Thymus (tissue), 11 donors: ENCODE results near the gene PRIM2. TPM values are rescaled to one million over a fixed set of nuclear protein-coding genes. Genes with fewer than 3 reads are reported as not detected.
"Not testable (repeated sequence)": the region's sequence is repeated elsewhere in the genome, so short reads cannot be mapped to it uniquely, and the experiment has no call there.

Experiments
- DNase-seq, 9 donors: peaks; one replicate each; pipeline ENCODE4 v3.0.0-alpha.2; 2013; ENCODE audit warnings: low spot score in 9 of 9, low read depth in 6 of 9, missing footprints in 1 of 9
- H3K27ac ChIP-seq, 2 donors: one replicate each; pipeline ENCODE4 v1.5.1; 2013; ENCODE audit warnings: control low read depth in 1 of 2, low read depth in 1 of 2, low read length in 1 of 2, mild to moderate bottlenecking in 1 of 2, moderate library complexity in 1 of 2
- H3K27me3 ChIP-seq, 2 donors: one replicate each; pipeline ENCODE4 v1.5.1; 2013; ENCODE audit warnings: low read length in 1 of 2; ENCODE audit not compliant: control insufficient read depth in 2 of 2, insufficient read depth in 1 of 2
- H3K36me3 ChIP-seq, 2 donors: one replicate each; pipeline ENCODE4 v1.5.1; 2013; ENCODE audit warnings: low read length in 1 of 2, mild to moderate bottlenecking in 1 of 2, moderate library complexity in 1 of 2; ENCODE audit not compliant: control insufficient read depth in 2 of 2, insufficient read depth in 2 of 2
- H3K4me1 ChIP-seq, 2 donors: one replicate each; pipeline ENCODE4 v1.5.1; 2013; ENCODE audit warnings: low read length in 2 of 2; ENCODE audit not compliant: control insufficient read depth in 2 of 2, insufficient read depth in 2 of 2
- H3K4me3 ChIP-seq, 2 donors: one replicate each; pipeline ENCODE4 v1.5.1; 2013; ENCODE audit warnings: low read length in 2 of 2, control low read depth in 1 of 2, mild to moderate bottlenecking in 1 of 2
- H3K9me3 ChIP-seq, 2 donors: one replicate each; pipeline ENCODE4 v1.5.1; 2013; ENCODE audit warnings: low read length in 1 of 2, mild to moderate bottlenecking in 1 of 2; ENCODE audit not compliant: control insufficient read depth in 2 of 2, insufficient read depth in 1 of 2
- WGBS: extraction: QIAGEN DNeasy Blood & Tissue Kit; methylation state at CpG from one replicate; pipeline ENCODE4 v1.1.7; 2013; 5-methylcytosine and 5-hydroxymethylcytosine counted together
- polyA plus RNA-seq: library from polyadenylated mRNA; stranded (reverse); fragments of 200-250 nt; gene quantifications from one replicate; pipeline ENCODE4 v1.2.3, GENCODE V29; 2013
- total RNA-seq: library from RNA; stranded (reverse); fragments of 120-200 nt; gene quantifications from one replicate; pipeline ENCODE4 v1.2.4, GENCODE V29; 2013
- donor health status: healthy.

PRIM2 gene
- total and polyA plus RNA-seq, 2 donors = 9.7 to 34.2 TPM

GRCh38 chr6:57443181-57443580, 125.8 kb downstream of the PRIM2 start:
- not testable (repeated sequence) for H3K36me3 ChIP-seq, H3K27ac ChIP-seq, H3K27me3 ChIP-seq, DNase-seq, H3K4me1 ChIP-seq, H3K4me3 ChIP-seq, H3K9me3 ChIP-seq
- WGBS = 93% methylated on average over 2 of the region's 2 CpGs

DNA sequence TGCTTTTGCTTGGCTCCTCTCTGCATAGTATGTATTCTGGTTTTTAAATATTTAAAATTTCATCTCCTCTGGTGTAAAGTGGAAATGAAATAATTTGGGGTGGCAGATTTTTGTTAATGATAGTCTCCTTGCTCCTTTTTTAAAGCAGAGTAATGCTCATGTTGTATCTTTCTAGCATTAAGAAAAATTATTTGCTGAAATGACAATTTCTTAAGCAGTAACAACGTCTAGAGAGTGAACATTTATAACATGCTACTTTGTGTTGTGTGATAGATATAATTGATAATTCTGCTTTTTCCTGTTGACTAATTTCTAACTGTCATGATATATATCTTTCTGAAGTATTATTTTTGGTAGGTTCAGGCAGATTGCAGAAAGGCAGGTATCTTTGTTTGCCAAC, 127.4 kb downstream of the PRIM2 start:
- not testable (repeated sequence) for H3K4me1 ChIP-seq, H3K27me3 ChIP-seq, DNase-seq, H3K9me3 ChIP-seq, H3K36me3 ChIP-seq, H3K4me3 ChIP-seq, H3K27ac ChIP-seq
- 90% methylated on average over 1 of the region's 1 CpG for WGBS

- not testable (repeated sequence) for H3K9me3 ChIP-seq, H3K4me3 ChIP-seq, H3K36me3 ChIP-seq, H3K27me3 ChIP-seq, DNase-seq, H3K4me1 ChIP-seq, H3K27ac ChIP-seq
These were observed 127.9 kb downstream of the PRIM2 start for GRCh38 chr6:57445379-57445778.

DNA sequence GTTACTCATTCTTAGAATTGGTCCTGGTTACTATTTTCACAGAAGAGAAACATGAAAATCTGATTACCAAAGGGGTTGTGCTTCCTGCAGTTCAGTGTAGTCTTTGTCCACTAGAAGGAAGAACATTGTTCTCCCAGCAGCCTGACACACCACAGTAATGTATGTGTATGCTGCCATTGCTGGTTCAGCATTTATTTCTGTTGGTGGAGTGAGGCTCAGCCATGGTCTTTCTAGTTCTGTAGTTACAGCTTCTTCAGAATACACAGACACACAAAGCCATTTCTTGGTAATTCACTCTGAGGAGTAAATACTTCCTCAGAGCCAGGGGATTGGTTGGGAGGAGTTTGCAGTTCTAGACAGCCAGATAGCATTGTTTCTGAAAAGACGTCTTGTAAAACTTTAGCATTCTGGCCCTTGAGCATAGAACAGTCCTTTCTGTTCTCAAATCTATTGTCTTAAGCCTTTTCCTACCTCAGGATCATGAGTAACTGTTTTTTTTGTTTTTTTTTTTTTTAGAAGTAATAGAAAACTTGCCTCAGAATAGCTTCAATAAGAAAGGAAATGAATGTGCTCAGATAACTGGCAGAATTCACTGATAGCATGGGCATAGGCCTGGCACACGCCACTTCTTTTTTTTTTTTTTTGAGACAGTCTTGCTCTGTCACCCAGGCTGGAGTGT, 128.5 kb downstream of the PRIM2 start:
- H3K4me1 ChIP-seq, DNase-seq, H3K27me3 ChIP-seq, H3K4me3 ChIP-seq, H3K9me3 ChIP-seq, H3K36me3 ChIP-seq, H3K27ac ChIP-seq: not testable (repeated sequence)
- WGBS = 94% methylated on average over 2 of the region's 2 CpGs

- H3K27me3 ChIP-seq, H3K4me1 ChIP-seq, H3K27ac ChIP-seq, DNase-seq, H3K36me3 ChIP-seq, H3K9me3 ChIP-seq, H3K4me3 ChIP-seq: not testable (repeated sequence)
- 97% methylated on average over 1 of the region's 1 CpG for WGBS
These were observed 132.2 kb downstream of the PRIM2 start for GRCh38 chr6:57449496-57450066.

- H3K4me1 ChIP-seq, H3K27ac ChIP-seq, DNase-seq, H3K9me3 ChIP-seq, H3K27me3 ChIP-seq, H3K4me3 ChIP-seq, H3K36me3 ChIP-seq: not testable (repeated sequence)
- 94% methylated on average over 2 of the region's 2 CpGs for WGBS
These were observed 142.4 kb downstream of the PRIM2 start for GRCh38 chr6:57459781-57460180.

GRCh38 chr6:57461022-57461421, 143.6 kb downstream of the PRIM2 start:
- not testable (repeated sequence) for H3K36me3 ChIP-seq, H3K27ac ChIP-seq, H3K27me3 ChIP-seq, DNase-seq, H3K4me1 ChIP-seq, H3K9me3 ChIP-seq, H3K4me3 ChIP-seq
- 86% methylated on average over 4 of the region's 4 CpGs for WGBS

- not testable (repeated sequence) for H3K27ac ChIP-seq, H3K36me3 ChIP-seq, H3K4me3 ChIP-seq, H3K9me3 ChIP-seq, H3K4me1 ChIP-seq, H3K27me3 ChIP-seq, DNase-seq
- 92% methylated on average over 5 of the region's 5 CpGs for WGBS
These were observed 146.4 kb downstream of the PRIM2 start for GRCh38 chr6:57463809-57464208.

DNA sequence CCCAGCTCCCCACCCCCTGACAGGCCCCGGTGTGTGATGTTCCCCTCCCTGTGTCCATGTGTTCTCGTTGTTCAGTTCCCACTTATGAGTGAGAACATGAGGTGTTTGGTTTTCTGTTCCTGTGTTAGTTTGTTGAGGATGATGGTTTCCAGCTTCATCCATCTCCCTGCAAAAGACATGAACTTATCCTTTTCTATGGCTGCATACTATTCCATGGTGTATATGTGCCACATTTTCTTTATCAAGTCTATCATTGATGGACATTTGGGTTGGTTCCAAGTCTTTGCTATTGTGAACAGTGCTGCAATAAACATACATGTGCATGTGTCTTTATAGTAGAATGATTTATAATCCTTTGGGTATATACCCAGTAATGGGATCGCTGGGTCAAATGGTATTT, 148.5 kb downstream of the PRIM2 start:
- 98% methylated on average over 3 of the region's 3 CpGs for WGBS
- not testable (repeated sequence) for DNase-seq, H3K4me1 ChIP-seq, H3K27ac ChIP-seq, H3K36me3 ChIP-seq, H3K27me3 ChIP-seq, H3K9me3 ChIP-seq, H3K4me3 ChIP-seq
